HG03354 (cell line): Measurements from ENCODE around the gene PXYLP1.

Experiments
- ATAC-seq: cut with Tn5 transposase; IDR thresholded peaks from one replicate; pipeline ENCODE4 v1.9.1; 2021; ENCODE audit warnings: mild to moderate bottlenecking; ENCODE audit not compliant: unreplicated experiment, poor library complexity, severe bottlenecking

Gene PXYLP1

DNA sequence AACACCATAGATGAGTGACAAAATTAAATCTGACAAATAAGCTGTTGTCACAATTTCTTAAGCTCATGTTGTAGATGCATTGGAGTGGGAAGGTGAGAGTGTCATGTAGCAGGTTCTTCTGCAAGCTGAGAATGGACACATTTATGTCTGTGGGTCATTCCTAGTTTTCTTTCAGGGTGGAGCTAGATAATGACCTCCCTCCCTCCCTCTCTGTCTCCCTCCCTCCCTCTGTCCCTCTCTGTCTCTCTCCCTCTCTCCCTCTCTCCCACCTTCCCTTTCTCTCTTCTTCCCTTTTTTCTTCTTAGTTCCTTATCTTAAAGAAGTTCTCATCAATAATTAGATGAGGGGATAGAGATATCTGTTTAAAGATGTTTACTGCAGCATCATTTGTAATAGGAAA is 36.0 kb downstream of the PXYLP1 start:
- ATAC-seq = no peak

GRCh38 chr3:141268306-141268705 is 36.7 kb downstream of the PXYLP1 start:
- no peak for ATAC-seq

- ATAC-seq = no peak
Observed at GRCh38 chr3:141268791-141269190, 37.2 kb downstream of the PXYLP1 start.

DNA sequence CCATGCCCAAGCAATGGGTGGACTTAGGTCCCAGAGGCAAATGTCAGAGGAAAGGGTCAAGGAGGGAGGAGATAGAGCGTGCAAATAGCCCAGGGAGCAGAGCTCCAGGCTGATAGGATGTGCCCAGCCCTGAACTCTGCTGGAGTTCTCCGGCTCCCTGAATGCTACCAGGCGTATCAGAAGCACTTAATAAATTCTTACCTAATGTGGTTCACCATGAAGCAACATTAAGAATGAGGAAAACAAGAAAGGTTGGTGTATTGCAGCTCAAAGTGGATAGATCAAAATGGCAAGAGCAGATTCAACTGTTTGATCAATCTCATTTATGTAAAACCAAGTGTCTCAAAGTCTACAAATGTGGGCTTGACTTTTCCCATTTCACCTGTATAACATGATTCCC is 38.3 kb downstream of the PXYLP1 start:
- no peak for ATAC-seq

DNA sequence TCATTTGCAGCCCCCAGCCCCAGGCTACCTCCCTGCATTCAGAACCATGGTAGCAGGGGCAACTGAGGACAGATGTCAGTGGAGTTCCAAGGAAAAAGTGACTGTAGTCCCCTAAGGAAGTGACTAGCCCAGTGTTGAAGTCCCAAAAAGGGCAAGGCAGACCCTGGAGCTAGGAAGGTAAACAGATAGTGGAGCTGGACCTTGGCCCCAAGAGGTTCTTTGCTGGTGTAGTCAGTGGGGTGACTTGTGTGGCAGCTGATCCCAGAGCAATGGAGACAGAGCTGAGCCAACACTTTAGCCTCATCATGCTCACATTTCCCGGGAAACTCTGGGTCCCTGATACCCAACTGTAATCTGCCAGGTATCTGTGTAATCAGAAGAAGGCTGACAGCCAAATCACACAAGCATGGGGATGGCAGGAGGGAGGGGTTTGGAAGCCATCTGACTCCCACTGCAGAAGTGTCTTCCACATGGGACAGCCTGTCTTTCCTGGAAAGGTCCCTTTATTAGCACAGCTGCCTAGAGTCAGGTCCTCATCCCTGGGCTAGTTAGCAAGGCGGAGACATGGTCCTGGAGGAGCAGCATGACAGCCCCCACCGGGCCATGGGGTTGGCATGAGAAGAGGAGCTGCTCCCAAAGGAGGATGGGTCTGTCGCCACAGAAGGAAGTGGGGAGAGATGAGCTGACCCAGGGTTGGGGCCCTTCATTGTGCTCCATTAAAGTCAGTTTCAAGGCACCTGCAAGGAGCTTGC is 39.8 kb downstream of the PXYLP1 start:
- no peak for ATAC-seq

- no peak for ATAC-seq
Observed at GRCh38 chr3:141272906-141273662, 41.5 kb downstream of the PXYLP1 start.

DNA sequence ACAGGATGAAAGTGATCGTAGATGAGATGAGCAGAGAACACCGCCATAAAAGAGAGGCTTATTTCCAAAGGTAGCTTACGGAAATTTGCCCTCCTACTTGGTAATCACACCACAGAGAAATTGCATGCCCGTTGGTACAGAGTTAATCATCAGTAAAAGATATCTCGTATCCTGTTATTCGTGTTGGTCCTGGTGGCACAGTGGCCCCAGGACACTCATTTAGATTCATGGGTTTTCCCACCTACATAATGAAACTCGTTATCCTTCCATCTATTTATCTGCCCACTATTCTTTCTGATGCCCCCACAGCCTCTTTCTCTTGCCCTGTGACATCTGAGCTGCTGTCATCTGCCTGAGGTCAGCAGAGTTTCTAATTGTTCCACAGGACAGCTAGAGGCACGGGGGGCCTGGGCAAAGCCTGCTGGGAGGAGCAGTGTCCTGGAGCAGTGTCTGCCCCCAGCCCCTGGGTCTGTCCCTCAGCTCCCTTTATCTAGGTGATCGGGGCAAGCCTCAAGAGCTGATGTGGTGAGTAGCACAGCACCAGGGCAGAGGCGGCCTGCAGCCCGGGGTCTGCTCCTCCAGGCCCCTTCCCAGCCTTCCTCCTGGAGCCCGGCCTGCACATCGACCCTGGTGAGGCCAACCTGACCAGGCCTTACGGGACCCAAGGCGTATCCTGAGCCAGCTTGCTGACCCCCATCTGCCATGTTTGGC is 42.2 kb downstream of the PXYLP1 start:
- no peak for ATAC-seq

DNA sequence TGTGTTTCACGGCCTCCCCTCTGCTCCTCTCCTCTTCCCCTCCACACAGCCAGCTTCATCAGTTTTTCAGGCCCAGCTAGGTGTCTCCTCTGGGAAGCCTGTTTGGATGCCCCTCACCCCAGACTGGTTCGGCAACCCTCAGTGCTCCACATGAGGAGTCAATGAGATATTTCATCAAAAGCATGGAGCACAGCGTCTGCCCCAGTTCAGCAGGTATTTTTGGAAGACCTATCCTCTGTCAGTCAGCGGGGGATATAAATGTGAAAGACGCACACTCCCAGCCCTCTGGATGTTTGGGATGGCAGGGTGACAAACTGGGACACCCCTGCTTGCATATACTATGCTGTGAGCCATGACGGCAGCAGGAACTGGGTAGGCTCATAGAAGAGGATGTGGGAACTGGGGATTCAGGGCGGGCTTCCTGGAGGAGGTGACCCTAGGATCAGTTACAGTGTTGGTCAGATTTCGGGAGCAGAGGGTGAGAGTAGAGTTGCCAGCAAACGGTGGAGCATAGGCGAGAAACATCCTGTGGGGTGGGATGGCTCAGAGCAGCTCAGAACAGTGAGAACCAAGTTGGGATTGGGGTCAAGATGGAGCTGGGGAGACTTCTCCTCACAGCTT is 42.9 kb downstream of the PXYLP1 start:
- ATAC-seq = no peak

DNA sequence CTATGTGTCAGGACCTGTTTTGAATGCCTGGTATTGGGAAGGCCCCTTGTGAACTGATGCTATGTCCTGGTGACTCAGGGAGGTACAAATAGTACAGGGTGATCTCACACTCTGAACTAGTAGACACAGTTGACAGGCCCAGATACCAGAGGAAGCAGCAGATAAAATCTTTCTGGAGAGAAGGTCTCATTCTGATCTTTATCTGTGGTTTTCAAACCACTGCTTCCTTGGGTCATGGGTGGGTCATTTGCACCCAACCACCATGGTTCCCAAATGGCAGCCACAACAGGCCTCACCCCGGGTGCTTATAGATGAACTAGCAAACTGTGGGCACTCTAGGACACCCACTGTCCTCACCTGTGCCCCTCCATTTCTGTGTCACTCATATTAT is 43.4 kb downstream of the PXYLP1 start:
- ATAC-seq = peak; percentile 54

GRCh38 chr3:141275511-141275910 is 43.9 kb downstream of the PXYLP1 start:
- no peak for ATAC-seq

DNA sequence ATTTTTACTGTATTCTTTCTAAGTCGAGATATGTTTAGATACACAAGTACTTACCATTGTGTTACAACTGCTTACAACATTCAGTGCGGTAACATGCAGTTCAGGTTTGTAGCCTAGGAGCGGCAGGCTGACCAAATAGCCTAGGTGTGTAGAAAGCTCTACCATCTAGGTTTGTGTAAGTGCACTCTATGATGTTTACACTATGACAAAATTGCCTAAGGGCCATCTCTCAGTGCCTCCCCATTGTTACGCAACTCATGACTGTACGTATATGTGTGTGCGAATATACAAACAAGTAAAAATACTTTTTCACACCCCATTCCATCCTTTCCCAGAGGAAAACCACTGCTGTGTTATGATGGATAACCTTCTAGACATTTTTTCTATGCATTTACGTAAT is 44.3 kb downstream of the PXYLP1 start:
- ATAC-seq = no peak

DNA sequence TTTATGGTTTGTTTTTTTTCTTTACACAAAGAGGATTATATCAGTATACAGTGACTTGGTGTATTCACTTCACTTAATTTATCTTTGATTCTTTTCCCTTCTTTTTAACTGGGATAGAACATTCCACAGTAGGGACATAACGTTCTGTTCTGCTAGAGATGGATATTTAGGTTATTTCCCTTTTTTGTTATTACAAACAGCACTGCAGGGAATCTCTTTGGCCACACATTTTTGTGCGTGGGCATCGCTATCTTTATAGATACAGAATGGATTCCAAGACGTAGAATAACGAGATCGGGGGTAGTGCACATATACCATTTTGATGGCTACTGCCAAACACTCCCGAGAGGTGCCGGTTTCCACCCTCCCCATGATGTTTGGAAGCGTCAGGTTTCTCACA is 44.8 kb downstream of the PXYLP1 start:
- no peak for ATAC-seq

GRCh38 chr3:141277451-141277850 is 45.8 kb downstream of the PXYLP1 start:
- ATAC-seq = no peak

GRCh38 chr3:141278196-141279076 is 46.8 kb downstream of the PXYLP1 start:
- no peak for ATAC-seq

- ATAC-seq = peak; percentile 78
Observed at GRCh38 chr3:141279077-141279967, 47.7 kb downstream of the PXYLP1 start.

- no peak for ATAC-seq
Observed at GRCh38 chr3:141280086-141280485, 48.5 kb downstream of the PXYLP1 start.

GRCh38 chr3:141280690-141281089 is 49.1 kb downstream of the PXYLP1 start:
- ATAC-seq = no peak

- ATAC-seq = no peak
Observed at GRCh38 chr3:141285570-141285969, 53.9 kb downstream of the PXYLP1 start.
